ENCODE data around the gene PAX5.

GRCh38 chr9:36823934-36824333 is 210.1 kb downstream of the PAX5 start:
- TF ChIP-seq CEBPB (IDR thresholded peaks at IDR 0.05) (no peak), POLR2A (IDR thresholded peaks at IDR 0.05; ENCODE audit: low read length) (no peak), CHD2 (IDR thresholded peaks at IDR 0.05; ENCODE audit: low read length, partially characterized antibody) (no peak), FOXS1 (CRISPR knock-in tag; IDR thresholded peaks at IDR 0.05) (no peak)
- TF ChIP-seq, protein P1, sequence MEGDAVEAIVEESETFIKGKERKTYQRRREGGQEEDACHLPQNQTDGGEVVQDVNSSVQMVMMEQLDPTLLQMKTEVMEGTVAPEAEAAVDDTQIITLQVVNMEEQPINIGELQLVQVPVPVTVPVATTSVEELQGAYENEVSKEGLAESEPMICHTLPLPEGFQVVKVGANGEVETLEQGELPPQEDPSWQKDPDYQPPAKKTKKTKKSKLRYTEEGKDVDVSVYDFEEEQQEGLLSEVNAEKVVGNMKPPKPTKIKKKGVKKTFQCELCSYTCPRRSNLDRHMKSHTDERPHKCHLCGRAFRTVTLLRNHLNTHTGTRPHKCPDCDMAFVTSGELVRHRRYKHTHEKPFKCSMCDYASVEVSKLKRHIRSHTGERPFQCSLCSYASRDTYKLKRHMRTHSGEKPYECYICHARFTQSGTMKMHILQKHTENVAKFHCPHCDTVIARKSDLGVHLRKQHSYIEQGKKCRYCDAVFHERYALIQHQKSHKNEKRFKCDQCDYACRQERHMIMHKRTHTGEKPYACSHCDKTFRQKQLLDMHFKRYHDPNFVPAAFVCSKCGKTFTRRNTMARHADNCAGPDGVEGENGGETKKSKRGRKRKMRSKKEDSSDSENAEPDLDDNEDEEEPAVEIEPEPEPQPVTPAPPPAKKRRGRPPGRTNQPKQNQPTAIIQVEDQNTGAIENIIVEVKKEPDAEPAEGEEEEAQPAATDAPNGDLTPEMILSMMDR (IDR thresholded peaks at IDR 0.05) = no peak

Data from A549 (cell line).